Skeletal muscle satellite cell (primary cell): ENCODE measurements around the gene MAGI2.

ENCODE experiments used
- H3K27me3 ChIP-seq: 2 replicates; pipeline ENCODE4 v1.7.0; 2013; ENCODE audit warnings: low read length; ENCODE audit not compliant: control insufficient read depth, insufficient read depth
- H3K36me3 ChIP-seq: 2 replicates; pipeline ENCODE4 v1.7.0; 2013; ENCODE audit warnings: mild to moderate bottlenecking, control low read depth, low read length; ENCODE audit not compliant: insufficient read depth
- H3K4me1 ChIP-seq: 2 replicates; pipeline ENCODE4 v1.7.0; 2013; ENCODE audit warnings: low read length; ENCODE audit not compliant: control insufficient read depth, insufficient read depth
- H3K4me2 ChIP-seq: 2 replicates; pipeline ENCODE4 v1.7.0; 2013; ENCODE audit warnings: mild to moderate bottlenecking, low read length
- H3K4me3 ChIP-seq: 2 replicates; pipeline ENCODE4 v1.7.0; 2013; ENCODE audit warnings: low read length
- H3K9ac ChIP-seq: 2 replicates; pipeline ENCODE4 v1.7.0; 2013; ENCODE audit warnings: mild to moderate bottlenecking, low read depth, low read length, moderate library complexity
- H3K9me3 ChIP-seq: replicated peaks from 2 replicates; pipeline ENCODE4 v1.7.0; 2013; ENCODE audit warnings: mild to moderate bottlenecking, control low read depth, low read length

The MAGI2 gene

DNA sequence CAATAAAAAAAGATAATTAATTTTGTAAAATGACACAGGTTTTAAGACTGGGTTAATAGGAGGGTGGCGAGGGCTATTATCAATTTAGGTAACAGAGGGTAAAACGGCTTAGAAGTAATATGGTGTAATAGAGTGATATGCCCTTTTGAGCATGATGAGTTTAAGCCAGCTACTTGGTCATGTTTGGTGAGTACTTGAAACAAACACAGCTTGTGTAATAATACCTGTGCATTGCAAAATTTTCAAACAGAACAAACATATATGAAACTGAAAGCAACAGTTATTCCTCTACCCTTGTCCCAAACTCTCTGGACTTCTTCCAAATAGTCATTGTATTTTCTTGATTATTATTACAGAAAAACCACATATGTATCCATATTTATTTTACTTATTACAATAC is 241.7 kb downstream of the MAGI2 start:
- H3K27me3 ChIP-seq = no peaks in the 10 kb centered on the region
- H3K4me3 ChIP-seq = no peak overlapping the region
- no peak overlapping the region for H3K9ac ChIP-seq
- H3K4me1 ChIP-seq = no peaks in the 10 kb centered on the region
- no peaks in the 10 kb centered on the region for H3K9me3 ChIP-seq
- H3K4me2 ChIP-seq = no peak overlapping the region
- no peaks in the 10 kb centered on the region for H3K36me3 ChIP-seq

DNA sequence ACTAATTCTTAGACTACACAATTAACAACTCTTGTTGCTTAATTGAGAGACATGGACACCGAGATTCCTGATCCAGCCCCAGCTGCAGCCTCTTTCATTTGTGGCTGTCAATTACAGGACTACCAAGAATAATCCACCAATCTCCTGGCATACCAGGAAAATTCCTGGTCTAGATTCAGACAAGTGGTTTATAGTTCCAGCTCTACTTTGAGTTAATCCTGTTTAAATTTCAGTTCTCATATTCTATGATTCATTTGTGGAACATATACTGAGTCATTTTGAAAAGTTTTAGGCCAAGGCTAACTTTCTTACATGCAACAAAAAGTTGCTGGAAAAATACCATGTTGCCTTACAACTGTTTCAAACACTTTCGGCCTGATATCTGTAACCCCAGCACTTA is 253.5 kb downstream of the MAGI2 start:
- Histone ChIP-seq H3K36me3 (no peaks in the 10 kb centered on the region), H3K9me3 (no peaks in the 10 kb centered on the region), H3K4me3 (no peak overlapping the region), H3K27me3 (no peaks in the 10 kb centered on the region), H3K9ac (no peak overlapping the region), H3K4me2 (no peak overlapping the region), H3K4me1 (peaks cover 4% of the 10 kb centered on the region)

DNA sequence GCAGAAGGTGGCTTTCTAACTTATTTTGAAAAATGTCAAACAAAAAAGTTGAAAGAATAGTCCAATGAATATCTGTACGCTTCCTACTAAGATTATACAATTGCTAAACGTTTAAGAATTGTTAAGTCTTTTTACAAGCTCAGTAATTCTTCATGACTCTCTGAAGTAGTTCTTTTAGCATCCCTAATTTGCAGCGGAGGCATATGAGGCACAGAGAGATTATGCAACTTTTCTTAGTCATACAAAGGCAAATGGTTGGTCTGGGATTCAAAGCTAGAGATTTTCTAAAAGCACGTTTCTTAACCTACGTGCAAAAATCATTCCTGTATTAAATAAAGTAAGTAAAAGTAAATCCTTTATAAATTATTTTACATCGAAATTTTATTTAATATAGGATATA is 254.2 kb downstream of the MAGI2 start:
- H3K9ac ChIP-seq = no peak overlapping the region
- H3K27me3 ChIP-seq = no peaks in the 10 kb centered on the region
- no peaks in the 10 kb centered on the region for H3K36me3 ChIP-seq
- peaks cover 4% of the 10 kb centered on the region for H3K4me1 ChIP-seq
- no peak overlapping the region for H3K4me2 ChIP-seq
- no peaks in the 10 kb centered on the region for H3K9me3 ChIP-seq
- H3K4me3 ChIP-seq = no peak overlapping the region

DNA sequence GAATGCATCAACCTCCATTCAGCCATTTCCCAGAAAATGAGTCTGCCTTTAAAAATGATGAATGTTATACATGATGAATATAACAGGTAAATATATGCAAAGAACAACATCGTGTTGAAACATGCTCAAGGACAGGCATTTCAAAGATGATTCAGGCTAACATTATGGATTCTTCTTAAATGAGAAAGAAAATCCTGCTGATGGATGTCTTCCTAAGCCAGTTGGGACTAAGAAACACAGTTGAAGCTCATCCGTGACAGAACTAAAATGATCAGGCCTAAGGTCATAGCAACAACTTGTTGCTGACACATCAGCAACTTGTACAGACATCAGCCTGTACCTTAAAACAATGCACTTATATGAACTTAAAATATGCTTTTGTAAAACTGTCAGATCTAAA is 267.9 kb downstream of the MAGI2 start:
- Histone ChIP-seq H3K36me3 (no peaks in the 10 kb centered on the region), H3K4me2 (no peak overlapping the region), H3K4me1 (peaks cover 7% of the 10 kb centered on the region), H3K9me3 (no peaks in the 10 kb centered on the region), H3K9ac (no peak overlapping the region), H3K27me3 (no peaks in the 10 kb centered on the region), H3K4me3 (no peak overlapping the region)

DNA sequence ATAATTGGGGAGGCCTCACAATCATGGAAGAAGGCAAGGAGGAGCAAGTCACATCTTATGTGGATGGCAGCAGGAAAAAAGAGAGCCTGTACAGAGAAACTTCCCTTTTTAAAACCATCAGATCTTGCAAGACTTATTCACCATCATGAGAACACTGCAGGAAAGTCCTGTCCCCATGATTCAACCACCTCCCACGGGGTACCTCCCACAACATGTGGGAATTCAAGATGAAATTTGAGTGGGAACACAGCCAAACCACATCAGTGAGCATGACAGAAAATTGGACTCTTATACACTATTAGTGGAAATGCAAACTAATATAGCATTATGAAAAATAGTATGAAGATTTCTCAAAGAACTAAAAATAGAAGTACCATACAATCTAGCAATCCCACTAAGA is 271.2 kb downstream of the MAGI2 start:
- Histone ChIP-seq H3K4me3 (no peak overlapping the region), H3K4me2 (peak overlapping the region; percentile 29), H3K4me1 (peaks cover 7% of the 10 kb centered on the region), H3K9ac (no peak overlapping the region), H3K36me3 (no peaks in the 10 kb centered on the region), H3K27me3 (no peaks in the 10 kb centered on the region), H3K9me3 (no peaks in the 10 kb centered on the region)

DNA sequence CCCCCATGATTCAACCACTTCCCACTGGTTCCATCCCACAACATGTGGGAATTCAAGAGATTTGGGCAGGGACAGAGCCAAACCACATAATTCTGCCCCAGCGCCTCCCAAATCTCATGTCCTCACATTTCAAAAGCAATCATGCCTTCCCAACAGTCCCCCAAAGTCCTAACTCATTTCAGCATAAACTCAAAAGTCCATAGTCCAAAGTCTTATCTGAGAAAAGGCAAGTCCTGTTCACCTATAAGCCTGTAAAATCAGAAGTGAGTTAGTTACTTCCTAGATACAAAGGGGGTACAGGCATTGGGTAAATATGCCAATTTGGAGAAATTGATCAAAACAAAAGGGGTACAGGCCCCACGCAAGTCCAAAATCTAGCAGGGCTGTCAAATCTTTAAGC is 272.9 kb downstream of the MAGI2 start:
- no peak overlapping the region for H3K4me3 ChIP-seq
- H3K27me3 ChIP-seq = no peaks in the 10 kb centered on the region
- H3K9me3 ChIP-seq = no peaks in the 10 kb centered on the region
- H3K36me3 ChIP-seq = no peaks in the 10 kb centered on the region
- no peak overlapping the region for H3K9ac ChIP-seq
- peaks cover 7% of the 10 kb centered on the region for H3K4me1 ChIP-seq
- H3K4me2 ChIP-seq = no peak overlapping the region

DNA sequence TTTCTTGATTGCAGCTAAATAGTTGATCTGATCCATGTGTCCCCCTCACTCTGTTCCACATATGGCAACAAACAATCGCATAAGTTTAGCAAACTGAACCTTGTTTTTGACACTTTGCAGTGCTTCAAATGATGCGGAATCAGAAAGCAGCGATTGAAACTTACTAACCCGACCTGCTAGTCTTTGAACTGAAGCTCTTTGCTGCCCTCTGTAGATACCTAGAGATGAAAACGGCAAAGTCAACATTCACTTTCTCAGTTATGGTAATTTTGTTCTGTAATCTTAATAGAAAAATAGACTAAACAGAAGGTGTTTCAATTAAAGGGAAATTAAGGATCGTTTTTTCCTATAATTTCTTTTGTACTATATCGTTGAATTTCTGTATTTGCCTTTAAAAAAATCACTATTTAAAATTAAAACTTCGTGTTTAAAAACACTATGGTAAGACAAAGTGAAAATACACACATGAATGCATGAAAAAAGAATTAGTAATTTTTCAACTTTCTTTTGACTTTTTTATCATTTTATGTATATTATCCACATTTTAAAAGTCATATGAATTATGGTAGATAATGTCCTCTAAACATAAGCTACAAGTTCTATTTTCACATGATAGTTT is 276.5 kb downstream of the MAGI2 start:
- Histone ChIP-seq H3K4me2 (peak overlapping the region; percentile 44), H3K9ac (no peak overlapping the region), H3K4me1 (peaks cover 4% of the 10 kb centered on the region), H3K36me3 (no peaks in the 10 kb centered on the region), H3K9me3 (no peaks in the 10 kb centered on the region), H3K4me3 (no peak overlapping the region), H3K27me3 (no peaks in the 10 kb centered on the region)

DNA sequence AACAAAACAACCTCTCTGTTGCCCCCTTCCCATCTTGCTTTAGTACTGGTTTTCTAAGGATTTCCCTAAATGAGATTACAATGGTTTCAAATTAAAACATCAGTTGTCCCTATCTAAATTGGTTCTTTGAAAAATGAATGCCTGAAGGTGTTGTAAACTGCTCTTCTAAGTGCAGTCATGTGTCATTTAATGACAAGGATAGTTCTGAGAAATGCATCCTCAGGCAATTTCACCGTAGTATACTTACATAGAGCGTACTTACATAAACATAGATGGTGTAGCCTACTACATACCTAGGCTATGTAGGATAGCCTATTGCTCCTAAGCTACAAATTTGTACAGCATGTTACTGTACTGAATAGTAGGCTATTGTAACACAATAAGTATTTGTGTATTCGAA is 278.1 kb downstream of the MAGI2 start:
- Histone ChIP-seq H3K9ac (no peak overlapping the region), H3K4me1 (no peaks in the 10 kb centered on the region), H3K27me3 (no peaks in the 10 kb centered on the region)

DNA sequence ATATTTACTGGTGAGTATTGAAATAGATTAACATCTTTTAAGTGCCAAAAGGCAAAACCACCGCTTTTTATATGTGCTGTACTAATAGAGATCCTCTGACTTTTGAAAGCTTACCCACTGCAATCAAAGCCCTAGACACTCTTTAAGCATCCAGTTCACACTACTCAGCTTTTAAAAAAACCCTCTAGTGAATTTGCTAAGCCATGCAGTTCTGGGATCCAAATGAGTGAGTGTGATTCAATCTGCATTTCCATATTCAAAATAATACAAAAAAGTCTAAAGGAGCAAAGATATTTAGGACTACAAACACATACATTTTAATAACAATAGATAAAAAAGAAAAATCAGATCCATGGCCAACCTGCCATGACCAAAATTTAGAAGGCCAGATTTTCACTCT is 288.2 kb downstream of the MAGI2 start:
- H3K4me3 ChIP-seq = no peak overlapping the region
- H3K4me1 ChIP-seq = no peaks in the 10 kb centered on the region
- H3K36me3 ChIP-seq = no peaks in the 10 kb centered on the region
- H3K27me3 ChIP-seq = no peaks in the 10 kb centered on the region
- H3K9me3 ChIP-seq = no peaks in the 10 kb centered on the region
- H3K4me2 ChIP-seq = no peak overlapping the region
- no peak overlapping the region for H3K9ac ChIP-seq

More for the DNA sequence above, 278.1 kb downstream of the MAGI2 start:
- H3K4me2 ChIP-seq = no peak overlapping the region
- no peaks in the 10 kb centered on the region for H3K9me3 ChIP-seq
- H3K4me3 ChIP-seq = no peak overlapping the region
- no peaks in the 10 kb centered on the region for H3K36me3 ChIP-seq

DNA sequence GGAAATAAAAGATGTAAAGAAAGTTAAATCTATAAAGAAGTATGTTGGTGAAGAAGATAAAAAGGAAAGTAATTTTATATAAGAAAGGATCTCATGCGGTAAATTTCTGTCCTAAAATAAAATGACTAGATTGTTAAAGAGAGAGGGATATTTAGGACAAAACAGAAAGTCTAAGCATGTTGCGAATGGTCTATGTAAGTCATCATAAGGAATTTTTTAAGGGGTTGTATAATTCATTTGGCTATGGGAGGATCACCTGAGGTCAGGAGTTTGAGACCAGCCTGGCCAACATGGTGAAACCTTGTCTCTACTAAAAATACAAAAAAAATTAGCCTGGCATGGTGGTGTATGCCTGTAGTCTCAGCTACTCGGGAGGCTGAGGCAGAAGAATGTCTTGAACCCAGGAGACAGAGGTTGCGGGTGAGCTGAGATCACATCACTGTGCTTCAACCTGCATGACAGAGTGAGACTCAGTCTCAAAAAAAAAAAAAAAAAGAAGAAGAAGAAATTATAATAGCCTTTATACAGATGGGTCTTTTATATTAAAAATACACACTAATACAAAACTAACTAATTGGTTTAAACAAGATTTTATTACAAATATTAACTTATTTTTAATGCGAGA is 294.3 kb downstream of the MAGI2 start:
- Histone ChIP-seq H3K4me3 (no peak overlapping the region), H3K9me3 (no peaks in the 10 kb centered on the region), H3K27me3 (no peaks in the 10 kb centered on the region), H3K4me2 (no peak overlapping the region), H3K36me3 (no peaks in the 10 kb centered on the region), H3K4me1 (no peaks in the 10 kb centered on the region), H3K9ac (no peak overlapping the region)

DNA sequence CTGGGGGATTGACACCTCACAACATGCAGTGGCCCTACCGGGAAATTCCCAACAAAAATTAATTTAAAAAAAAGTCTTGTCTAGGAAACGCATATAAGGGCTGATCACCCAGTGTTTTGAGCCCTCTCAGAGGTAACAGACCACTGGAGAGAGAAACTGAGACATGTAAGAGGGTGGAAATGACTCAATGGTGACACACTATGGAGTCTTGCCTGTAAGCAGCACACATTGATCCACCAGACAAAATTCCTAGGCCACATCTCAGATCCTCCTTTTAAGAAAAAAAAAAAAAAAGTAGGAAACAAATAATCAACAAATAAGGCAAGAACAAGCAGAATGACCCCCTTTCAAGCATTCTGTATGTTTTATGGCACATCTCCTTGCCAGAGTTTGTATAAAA is 296.2 kb downstream of the MAGI2 start:
- Histone ChIP-seq H3K4me1 (no peaks in the 10 kb centered on the region), H3K4me2 (no peak overlapping the region), H3K9ac (no peak overlapping the region), H3K9me3 (no peaks in the 10 kb centered on the region), H3K36me3 (no peaks in the 10 kb centered on the region), H3K27me3 (no peaks in the 10 kb centered on the region), H3K4me3 (no peak overlapping the region)

DNA sequence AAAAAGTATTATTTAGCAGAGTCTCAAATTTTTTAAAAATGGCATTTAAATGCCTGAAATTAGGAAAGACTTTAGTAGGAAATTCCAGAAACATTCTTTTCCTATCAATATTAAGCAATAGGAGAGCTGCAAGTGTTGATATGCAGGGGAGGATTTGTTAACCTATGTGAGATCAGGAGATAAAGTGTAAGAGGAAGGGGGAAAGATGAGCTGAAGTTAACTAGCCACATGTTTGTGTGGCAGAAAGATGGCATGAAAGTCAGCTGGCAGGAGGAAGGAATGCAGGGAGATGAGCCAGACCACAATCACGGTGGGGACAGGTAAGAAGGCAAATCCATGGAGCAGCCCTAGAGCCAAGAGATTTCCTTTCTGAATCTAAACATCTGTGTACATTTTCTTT is 303.6 kb downstream of the MAGI2 start:
- Histone ChIP-seq H3K27me3 (no peaks in the 10 kb centered on the region), H3K4me3 (no peak overlapping the region), H3K4me1 (no peaks in the 10 kb centered on the region), H3K9ac (no peak overlapping the region), H3K36me3 (no peaks in the 10 kb centered on the region), H3K4me2 (no peak overlapping the region), H3K9me3 (no peaks in the 10 kb centered on the region)
